NCI-H345 treated with DMSO at 0.1 percent for 48 hours (cell line): ENCODE measurements around the gene YPEL5.
A peak's percentile ranks its signal among the peaks of the same experiment; 100 is the strongest.

Source experiments
- DNase-seq: peaks from one replicate; lab custom pipeline; 2025; ENCODE audit not compliant: unreplicated experiment; lab: John Stamatoyannopoulos, UW

YPEL5 gene

DNA sequence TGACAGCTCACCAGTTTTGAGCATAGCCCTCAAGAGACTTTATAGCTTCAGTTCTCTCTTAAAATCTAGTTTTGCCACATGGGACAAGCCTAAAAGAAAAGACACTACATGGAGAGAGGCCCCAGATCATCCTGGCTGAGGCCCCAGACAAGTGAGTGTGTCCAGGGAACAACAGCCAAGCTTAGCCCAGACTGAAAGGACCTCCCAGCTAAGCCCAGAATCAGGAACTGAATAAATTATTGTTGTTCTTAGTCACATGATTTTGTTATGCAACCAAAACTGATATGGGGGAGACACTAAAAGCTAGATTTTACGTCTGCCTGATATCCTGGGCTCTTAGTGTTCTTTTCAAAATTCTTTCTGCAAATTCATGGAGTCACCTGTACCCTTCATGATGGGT, 55.2 kb downstream of the YPEL5 start:
- DNase-seq = no peak

DNA sequence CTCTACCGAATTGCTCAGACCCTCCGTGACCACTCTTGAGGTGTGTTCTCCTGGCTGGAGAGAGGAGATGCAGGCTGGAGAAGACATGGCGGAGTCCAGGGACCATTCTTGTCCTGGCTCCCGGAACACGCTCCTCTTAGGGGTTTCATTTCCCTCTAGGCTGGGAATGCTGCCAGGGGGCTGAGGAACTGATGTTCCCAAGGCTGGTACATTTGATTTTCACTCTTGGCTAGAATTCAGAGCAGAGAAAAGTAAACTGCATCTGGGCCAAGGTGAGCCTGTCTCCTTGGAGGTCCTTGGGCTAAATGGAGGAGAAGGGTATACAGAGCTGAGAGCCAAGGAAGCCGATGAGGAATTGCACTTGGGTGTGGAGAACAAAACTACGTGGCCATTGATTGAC, 56.3 kb downstream of the YPEL5 start:
- no peak for DNase-seq

DNA sequence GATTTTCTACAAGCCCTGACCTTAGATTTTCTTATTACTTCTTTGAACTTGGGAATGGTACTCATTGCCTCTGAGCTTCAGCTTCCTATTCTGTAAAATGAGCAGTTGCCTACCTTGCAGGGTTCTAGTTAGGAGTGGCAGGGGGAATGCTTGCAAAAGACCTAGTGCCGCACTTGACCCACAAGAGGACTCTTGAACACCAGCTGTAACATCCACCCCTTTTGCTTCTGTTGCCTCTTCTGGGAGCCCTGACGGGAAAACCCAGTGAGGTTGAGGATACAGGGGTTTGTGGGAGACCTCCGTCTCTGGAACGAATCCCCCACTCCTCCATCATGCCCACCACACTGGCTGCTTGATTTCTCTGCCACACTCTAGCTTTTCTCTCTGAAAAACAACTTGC, 57.5 kb downstream of the YPEL5 start:
- DNase-seq = no peak

DNA sequence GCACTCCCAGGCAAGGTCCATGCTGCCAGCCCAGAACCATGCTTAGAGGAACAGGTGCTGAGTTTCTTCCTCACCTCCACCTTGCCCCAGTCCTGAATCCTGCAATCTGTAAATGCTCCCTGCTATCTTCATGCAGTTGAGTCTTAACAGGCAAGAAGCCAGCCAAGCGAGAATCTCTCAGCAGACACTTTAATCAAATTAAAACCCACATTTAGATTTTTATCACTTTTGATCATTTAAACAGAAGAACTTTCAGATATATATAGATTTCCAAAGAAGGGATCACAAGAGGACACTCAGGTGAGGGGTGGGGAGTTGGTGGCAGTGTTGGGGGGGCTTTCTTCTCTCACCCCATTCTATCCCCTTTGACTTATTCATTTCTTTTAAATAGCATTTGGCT, 58.6 kb downstream of the YPEL5 start:
- no peak for DNase-seq

DNA sequence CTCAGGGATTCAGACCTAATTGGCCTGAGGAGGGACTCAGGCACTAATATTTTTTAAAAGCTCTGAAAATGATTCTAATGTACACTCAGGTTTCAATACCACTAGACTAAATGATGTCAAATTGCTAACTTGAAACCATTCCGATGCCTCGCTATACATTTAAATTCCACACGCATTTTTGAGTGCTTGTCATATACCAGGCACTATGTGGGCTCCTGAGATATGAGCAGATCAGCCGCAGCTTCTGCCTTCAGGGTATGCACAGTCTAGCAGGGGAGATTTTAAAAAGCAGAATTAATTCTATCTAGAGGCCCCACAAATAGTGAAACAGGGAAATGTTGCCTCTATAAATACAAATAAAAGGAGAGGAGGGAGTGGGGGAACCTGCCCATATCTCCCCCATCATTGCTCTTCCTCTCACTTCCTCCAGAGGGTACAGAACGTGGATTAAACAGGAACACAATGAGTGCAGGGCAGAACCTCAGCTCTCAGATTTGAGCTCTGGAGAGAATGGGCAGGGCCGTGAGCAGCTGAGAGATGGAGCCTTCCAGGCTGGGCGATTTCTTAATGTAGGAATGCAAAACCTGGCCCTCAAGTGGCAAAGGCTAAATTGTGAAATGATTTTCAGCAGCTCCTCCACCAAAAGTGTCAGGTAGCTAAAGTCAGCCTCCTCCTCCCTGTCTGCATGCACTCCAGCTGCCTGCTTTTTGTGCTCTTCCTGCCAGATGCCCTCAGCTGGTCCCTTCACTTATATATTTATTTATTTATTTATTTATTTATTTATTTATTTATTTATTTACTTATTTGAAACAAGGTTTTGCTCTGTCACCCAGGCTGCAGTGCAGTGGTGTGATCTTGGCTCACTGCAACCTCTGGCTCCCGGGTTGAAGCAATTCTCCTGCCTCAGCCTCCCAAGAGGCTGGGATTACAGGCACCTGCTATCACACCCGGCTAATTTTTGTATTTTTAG, 59.9 kb downstream of the YPEL5 start:
- DNase-seq = no peak

DNA sequence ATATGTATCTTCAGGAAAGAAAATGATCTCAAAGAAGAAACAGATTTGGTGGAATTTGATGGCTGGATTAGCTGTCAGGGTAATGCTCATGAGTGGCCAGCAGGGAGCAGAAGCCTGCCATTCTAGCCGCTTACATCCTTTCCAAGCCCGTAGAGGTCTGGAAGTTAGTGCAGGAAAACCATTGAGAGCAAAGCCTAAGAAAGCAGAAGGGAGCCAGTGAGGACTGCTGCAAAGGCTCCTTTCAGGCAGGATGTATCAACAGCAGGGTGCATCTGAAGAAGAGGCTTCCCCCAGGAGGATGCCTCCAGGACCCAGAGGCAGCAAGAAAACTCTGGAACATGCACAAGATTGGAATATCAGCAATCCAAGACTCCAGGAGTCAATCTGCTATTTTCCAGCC, 61.6 kb downstream of the YPEL5 start:
- peak; percentile 47 for DNase-seq

DNA sequence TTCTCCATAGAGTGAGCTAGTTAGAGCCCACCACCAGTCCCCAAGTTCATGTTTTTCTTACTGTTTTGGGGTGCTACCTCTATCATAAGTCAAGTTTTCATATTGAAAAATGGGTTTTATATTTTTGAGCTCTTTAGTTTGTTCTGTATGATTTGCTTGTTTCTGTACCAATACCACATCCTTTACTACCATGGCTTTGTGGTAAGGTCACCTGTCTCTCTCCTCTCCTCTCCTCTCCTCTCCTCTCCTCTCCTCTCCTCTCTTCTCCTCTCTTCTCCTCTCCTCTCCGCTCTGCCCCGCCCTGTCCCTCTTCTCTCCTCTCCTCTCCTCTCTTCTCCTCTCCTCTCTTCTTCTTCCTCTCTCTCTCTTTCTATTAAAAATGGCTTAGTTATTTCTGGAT, 62.4 kb downstream of the YPEL5 start:
- DNase-seq = no peak
